Endothelial cell of umbilical vein (primary cell): ENCODE measurements around the gene NKX1-1. TPM values are rescaled to one million over a fixed set of nuclear protein-coding genes. Genes with fewer than 3 reads are reported as not detected.

ENCODE experiments used
- BruUV-seq: library from RNA; stranded (reverse); fragments of 400-500 nt; replicated peaks from 2 replicates; lab custom pipeline; 2021; lab: Mats Ljungman, UMichigan
- CTCF ChIA-PET: fragments of 300-600, 350-600 bp; sonication (Branson Sonifier 250); formaldehyde crosslinking; loops from one replicate; lab custom pipeline; 2021; ENCODE audit warnings: antibody characterized with exemption, inconsistent platforms; lab: Charles Lee
- POLR2A ChIA-PET: fragments of 300-600, 350-600 bp; sonication (Branson Sonifier 250); formaldehyde crosslinking; loops from one replicate; lab custom pipeline; 2021; ENCODE audit warnings: antibody characterized with exemption, inconsistent platforms; lab: Charles Lee
- DNase-seq: peaks from one replicate; pipeline ENCODE4 v3.0.0-alpha.2; 2011; ENCODE audit warnings: low read depth, low spot score
- FAIRE-seq: peaks from 2 replicates; lab custom pipeline; 2011; peaks lifted over from hg19 to GRCh38; lab: Jason Lieb, UNC
- H2AFZ ChIP-seq: 2 replicates; pipeline ENCODE4 v1.6.0; 2012; ENCODE audit warnings: low read depth, low read length, control low read depth, inconsistent platforms
- H3K27ac ChIP-seq: 2 replicates; pipeline ENCODE4 v1.5.1; 2011; ENCODE audit warnings: low read depth, mild to moderate bottlenecking, control low read depth, low read length, moderate library complexity; ENCODE audit not compliant: insufficient read depth
- H3K27me3 ChIP-seq, 2 experiments: 2 replicates each; pipeline versions ENCODE4 v1.6.0 to v1.6.1; 2011; ENCODE audit warnings: low read length in 2 of 2, mixed read lengths in 1 of 2; ENCODE audit not compliant: control insufficient read depth in 2 of 2, insufficient read depth in 2 of 2
- H3K36me3 ChIP-seq, 2 experiments: 2 replicates in 1 of 2; 3 replicates in 1 of 2; pipeline ENCODE4 v1.5.1; 2011; ENCODE audit warnings: low read length in 2 of 2, mild to moderate bottlenecking in 1 of 2, moderate library complexity in 1 of 2; ENCODE audit not compliant: control insufficient read depth in 2 of 2, insufficient read depth in 2 of 2; ENCODE audit errors: extremely low read depth in 1 of 2
- H3K4me1 ChIP-seq: 3 replicates; pipeline ENCODE4 v1.5.1; 2011; ENCODE audit warnings: mild to moderate bottlenecking, low read length; ENCODE audit not compliant: control insufficient read depth, insufficient read depth; ENCODE audit errors: extremely low read depth
- H3K4me2 ChIP-seq: 2 replicates; pipeline ENCODE4 v1.6.1; 2011; ENCODE audit warnings: low read length, control low read depth, mixed read lengths; ENCODE audit not compliant: insufficient read depth
- H3K4me3 ChIP-seq, 3 experiments: fragments of 200-600 bp in 1 of 3; sonication (generic), shearing (Covaris generic) in 1 of 3; replicated peaks in 1 of 3; 2 replicates each; pipeline ENCODE4 v1.5.1; 2011 to 2016; ENCODE audit warnings: control low read depth in 3 of 3, low read length in 3 of 3, mild to moderate bottlenecking in 2 of 3, inconsistent platforms in 1 of 3, low read depth in 1 of 3, moderate library complexity in 1 of 3; ENCODE audit not compliant: insufficient read depth in 1 of 3
- H3K79me2 ChIP-seq: 2 replicates; pipeline ENCODE4 v1.6.0; 2012; ENCODE audit warnings: low read length, inconsistent platforms; ENCODE audit not compliant: control insufficient read depth, insufficient read depth
- H3K9ac ChIP-seq: replicated peaks from 2 replicates; pipeline ENCODE3; 2011; ENCODE audit warnings: low read length, control low read depth; ENCODE audit not compliant: insufficient read depth; ENCODE audit errors: extremely low read depth
- H3K9me1 ChIP-seq: replicated peaks from 3 replicates; pipeline ENCODE4 v1.6.0; 2011; ENCODE audit warnings: mild to moderate bottlenecking, low read length; ENCODE audit not compliant: control insufficient read depth, insufficient read depth; ENCODE audit errors: extremely low read depth
- H3K9me3 ChIP-seq: replicated peaks from 2 replicates; pipeline ENCODE4 v1.5.1; 2012; ENCODE audit warnings: low read length, inconsistent platforms; ENCODE audit not compliant: control insufficient read depth, insufficient read depth
- H4K20me1 ChIP-seq: replicated peaks from 2 replicates; pipeline ENCODE3; 2011; ENCODE audit warnings: mild to moderate bottlenecking, low read length; ENCODE audit not compliant: control insufficient read depth, insufficient read depth; ENCODE audit errors: extremely low read depth
- CTCF ChIP-seq, 2 donors: IDR thresholded peaks; 1 replicate in 1 of 2; 2 replicates in 1 of 2; pipeline ENCODE4 v1.5.1; 2011; ENCODE audit warnings: low read length in 2 of 2, mild to moderate bottlenecking in 2 of 2, moderate library complexity in 2 of 2, control low read depth in 1 of 2, inconsistent platforms in 1 of 2, low read depth in 1 of 2; ENCODE audit not compliant: insufficient read depth in 1 of 2; ENCODE audit errors: extremely low read depth in 1 of 2
- EZH2 ChIP-seq: IDR thresholded peaks from 2 replicates; pipeline ENCODE4 v1.6.1; 2012; ENCODE audit warnings: borderline replicate concordance, low read depth, mild to moderate bottlenecking, moderate library complexity, low read length, inconsistent platforms; ENCODE audit not compliant: severe bottlenecking
- FOS ChIP-seq: IDR thresholded peaks from 2 replicates; pipeline ENCODE4 v1.6.1; 2011; ENCODE audit warnings: mild to moderate bottlenecking, low read length, moderate library complexity, borderline replicate concordance; ENCODE audit not compliant: insufficient read depth
- GATA2 ChIP-seq: IDR thresholded peaks from 2 replicates; pipeline ENCODE4 v1.7.0; 2011; ENCODE audit warnings: low read depth, mild to moderate bottlenecking, moderate library complexity, mixed read lengths, low read length; ENCODE audit not compliant: insufficient read length, insufficient read depth
- JUN ChIP-seq: IDR thresholded peaks from 2 replicates; pipeline ENCODE4 v1.6.1; 2011; ENCODE audit warnings: borderline replicate concordance, low read depth; ENCODE audit not compliant: insufficient read length, insufficient read depth
- MAX ChIP-seq: IDR thresholded peaks from 2 replicates; pipeline ENCODE4 v1.6.1; 2011; ENCODE audit not compliant: insufficient read depth, insufficient read length
- MYC ChIP-seq: IDR thresholded peaks from one replicate; pipeline ENCODE4 v1.6.1; 2011; ENCODE audit warnings: mild to moderate bottlenecking, low read depth, low read length
- POLR2A ChIP-seq: IDR thresholded peaks from 2 replicates; pipeline ENCODE4 v1.6.1; 2012; ENCODE audit warnings: low read depth, mild to moderate bottlenecking, control low read depth, low read length
- POLR2AphosphoS5 ChIP-seq: IDR thresholded peaks from 2 replicates; pipeline ENCODE4 v1.6.1; 2012; ENCODE audit warnings: low read depth, mild to moderate bottlenecking, control low read depth, low read length, moderate library complexity; ENCODE audit not compliant: insufficient read depth
- dilution Hi-C: fragments of 300-500 bp; cut with MboI; formaldehyde crosslinking; loops from one replicate; pipeline ENCODE4 v1.15.0; 2019; ENCODE audit warnings: low sequenced_read_pairs; ENCODE audit not compliant: extremely low pct_ligation_motif_present
- intact Hi-C: fragments of 100-400 bp; cut with micrococcal nuclease; formaldehyde crosslinking; loops from one replicate; pipeline ENCODE4 v1.10.0; 2022
- polyA plus RNA-seq, 4 experiments: library from polyadenylated mRNA; depleted of rRNA in 3 of 4; stranded (reverse) in 3 of 4; unstranded in 1 of 4; fragments of >200 nt; gene quantifications; 2 replicates each; pipeline versions ENCODE4 v1.2.1 to v1.2.3, GENCODE V29; 2011 to 2012; ENCODE audit warnings: missing spikeins in 1 of 4
- total RNA-seq: library from RNA; stranded (reverse); gene quantifications from 2 replicates; pipeline ENCODE4 v1.2.3, GENCODE V29; 2021

NKX1-1 gene
- total and polyA plus RNA-seq, 2 donors (not counting 3 experiments of a cell fraction or from before 2014, with no cell fraction given), result not detected

GRCh38 chr4:1446502-1447386, 40.5 kb upstream of the NKX1-1 start:
- H3K36me3 ChIP-seq, result no peaks in the 10 kb centered on the region
- POLR2A ChIA-PET, result no interaction called here
- no peak for DNase-seq
- BruUV-seq, result no TSS peak
- no peaks in the 10 kb centered on the region for H3K9me1 ChIP-seq
- H3K9me3 ChIP-seq, result no peaks in the 10 kb centered on the region
- no peaks in the 10 kb centered on the region for H3K79me2 ChIP-seq
- TF ChIP-seq FOS (no peak), POLR2AphosphoS5 (no peak), GATA2 (no peak), MAX (no peak), POLR2A (no peak), MYC (no peak), JUN (no peak), EZH2 (no peak), CTCF (IDR thresholded peaks at IDR 0.05; ENCODE audit: extremely low read depth in 1 of 2, insufficient read depth in 1 of 2, low read depth in 1 of 2, low read length in 2 of 2) (no peak)
- no peaks in the 10 kb centered on the region for H4K20me1 ChIP-seq
- no peak overlapping the region for H3K4me2 ChIP-seq
- dilution Hi-C loops (no loop called here), intact Hi-C loops (no loop called here)
- no peak for FAIRE-seq
- no peak overlapping the region for H2AFZ ChIP-seq
- H3K27ac ChIP-seq, result no peak overlapping the region
- no peak overlapping the region for H3K9ac ChIP-seq
- H3K27me3 ChIP-seq, result no peaks in the 10 kb centered on the region
- H3K4me1 ChIP-seq, result no peaks in the 10 kb centered on the region
- H3K4me3 ChIP-seq, result no peak overlapping the region
- CTCF ChIA-PET, result no interaction called here
